HepG2 (cell line): ENCODE data around the gene PELI3.

Source experiments
- CCAR2 ChIP-seq: fragments of 200-400 bp; formaldehyde crosslinking; optimal IDR thresholded peaks from 2 replicates; pipeline ENCODE3; 2018; ENCODE audit warnings: low read depth, mild to moderate bottlenecking, low read length, moderate library complexity
- CTCF ChIP-seq: sonication (generic); formaldehyde crosslinking; IDR thresholded peaks from 2 replicates; pipeline ENCODE4 v1.5.0; 2020; ENCODE audit warnings: mild to moderate bottlenecking, missing genetic modification reagents, moderate library complexity
- ESRRA ChIP-seq: sonication (generic); formaldehyde crosslinking; IDR thresholded peaks from 2 replicates; pipeline ENCODE4 v1.5.1; 2020; ENCODE audit warnings: mild to moderate bottlenecking, low read depth, missing genetic modification reagents
- GTF2F1 ChIP-seq: fragments of 150-350 bp; IDR thresholded peaks from 2 replicates; pipeline ENCODE4 v1.6.1; 2014; ENCODE audit warnings: low read length
- IRF1 ChIP-seq: sonication (generic); formaldehyde crosslinking; IDR thresholded peaks from 2 replicates; pipeline ENCODE4 v1.4.0; 2020; ENCODE audit warnings: low read depth, mild to moderate bottlenecking, missing genetic modification reagents
- KDM6A ChIP-seq: IDR thresholded peaks from 2 replicates; pipeline ENCODE4 v1.6.1; 2016; ENCODE audit warnings: low read depth
- PAF1 ChIP-seq: IDR thresholded peaks from 2 replicates; pipeline ENCODE4 v1.6.1; 2016; ENCODE audit warnings: missing genetic modification reagents, missing compliant biosample characterization
- POLR2A ChIP-seq, 2 experiments: IDR thresholded peaks; 2 replicates each; pipeline ENCODE4 v1.6.1; 2011; ENCODE audit warnings: low read depth in 2 of 2, low read length in 2 of 2, mild to moderate bottlenecking in 1 of 2, moderate library complexity in 1 of 2; ENCODE audit not compliant: insufficient read depth in 1 of 2
- POLR2AphosphoS5 ChIP-seq: IDR thresholded peaks from 2 replicates; pipeline ENCODE4 v1.6.1; 2012; ENCODE audit warnings: low read depth, low read length
- REST ChIP-seq, 2 experiments: IDR thresholded peaks; 2 replicates each; pipeline ENCODE4 v1.6.1; 2011 to 2012; ENCODE audit warnings: low read length in 2 of 2, borderline replicate concordance in 1 of 2, low read depth in 1 of 2, mild to moderate bottlenecking in 1 of 2, moderate library complexity in 1 of 2
- SNAPC5 ChIP-seq: sonication (generic); formaldehyde crosslinking; IDR thresholded peaks from 2 replicates; pipeline ENCODE4 v1.8.1; 2023; ENCODE audit warnings: mild to moderate bottlenecking, missing genetic modification reagents, borderline replicate concordance
- ZBTB37 ChIP-seq: sonication (generic); formaldehyde crosslinking; IDR thresholded peaks from 2 replicates; pipeline ENCODE4 v1.4.0; 2020; ENCODE audit warnings: mild to moderate bottlenecking, missing genetic modification reagents
- ZNF629 ChIP-seq: sonication (generic); formaldehyde crosslinking; conservative IDR thresholded peaks from 2 replicates; pipeline ENCODE4 v1.5.0; 2020; ENCODE audit warnings: missing genetic modification reagents
- ZNF672 ChIP-seq: sonication (generic); formaldehyde crosslinking; IDR thresholded peaks from 2 replicates; pipeline ENCODE4 v1.8.1; 2022; ENCODE audit warnings: missing genetic modification reagents

- TF ChIP-seq POLR2AphosphoS5 (no peak), POLR2A (IDR thresholded peaks at IDR 0.05; ENCODE audit: insufficient read depth in 1 of 2, low read depth in 2 of 2, low read length in 2 of 2) (no peak), PAF1 (CRISPR knock-in tag) (no peak), CTCF (no peak), KDM6A (no peak), IRF1 (no peak), CCAR2 (no peak), ESRRA (CRISPR knock-in tag) (no peak), SNAPC5 (CRISPR knock-in tag) (no peak), GTF2F1 (no peak), ZNF629 (CRISPR knock-in tag) (no peak), REST (IDR thresholded peaks at IDR 0.05; ENCODE audit: borderline replicate concordance in 1 of 2, low read depth in 1 of 2, low read length in 2 of 2) (no peak), ZBTB37 (CRISPR knock-in tag) (no peak), ZNF672 (no peak)
These were observed 4.4 kb downstream of the PELI3 start for GRCh38 chr11:66471142-66471541.
